Activated CD4-positive, alpha-beta T cell treated with anti-CD3 and anti-CD28 coated beads, Interleukin-2, amount 10 ng/mL, durations not matched to agents 24 days and 14 days (primary cell): ENCODE data around the gene COL19A1. TPM values are rescaled to one million over a fixed set of nuclear protein-coding genes. Genes with fewer than 3 reads are reported as not detected.
"Not testable (repeated sequence)": the region's sequence is repeated elsewhere in the genome, so short reads cannot be mapped to it uniquely, and the experiment has no call there.

ENCODE experiments used
- DNase-seq: peaks from one replicate; pipeline ENCODE4 v3.0.0; 2022
- H3K27ac Mint-ChIP-seq: one replicate; pipeline ENCODE4 v1.8.0; 2022; ENCODE audit warnings: mild to moderate bottlenecking, mixed read lengths
- H3K27me3 Mint-ChIP-seq: one replicate; pipeline ENCODE4 v1.8.0; 2022; ENCODE audit warnings: mixed read lengths
- H3K36me3 Mint-ChIP-seq: one replicate; pipeline ENCODE4 v1.8.0; 2022; ENCODE audit warnings: low read depth, mild to moderate bottlenecking, mixed read lengths
- H3K4me1 Mint-ChIP-seq: one replicate; pipeline ENCODE4 v1.8.0; 2021; ENCODE audit warnings: mixed read lengths
- H3K4me3 Mint-ChIP-seq: one replicate; pipeline ENCODE4 v1.8.0; 2022; ENCODE audit warnings: mild to moderate bottlenecking, moderate library complexity, mixed read lengths
- H3K9me3 Mint-ChIP-seq: one replicate; pipeline ENCODE4 v1.8.0; 2021; ENCODE audit warnings: mixed read lengths
- intact Hi-C: fragments of 100-400 bp; cut with micrococcal nuclease; formaldehyde crosslinking; loops from one replicate; pipeline ENCODE4 v1.15.1; 2023
- total RNA-seq: library from RNA; stranded (reverse); gene quantifications from 2 replicates; pipeline ENCODE4 v1.2.3, GENCODE V29; 2022

The COL19A1 gene
- total RNA-seq, 1 donor from 2014 or later, result not detected

DNA sequence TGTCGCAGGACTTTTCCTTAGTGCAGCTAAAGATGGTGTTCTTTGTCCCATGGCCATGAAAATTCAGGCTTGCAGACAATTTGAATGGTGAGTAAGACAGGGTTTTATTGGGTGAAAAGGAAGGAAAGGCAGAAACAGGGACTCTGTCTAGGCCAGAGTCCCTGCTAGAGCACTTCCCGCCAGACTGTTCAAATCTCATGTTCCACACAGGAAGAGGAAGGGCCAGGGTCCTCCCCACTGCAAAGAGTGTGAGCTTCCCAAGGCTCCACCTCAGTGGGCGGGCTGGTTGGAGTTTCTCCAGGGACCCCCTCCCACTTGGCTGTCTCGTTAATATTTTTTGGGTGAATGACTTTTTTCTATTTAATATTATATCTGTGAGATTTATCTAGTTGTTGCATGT lies 29.0 kb downstream of the COL19A1 start:
- Mint-ChIP-seq H3K27ac (no peak overlapping the region), H3K27me3 (no peaks in the 10 kb centered on the region), H3K9me3 (no peaks in the 10 kb centered on the region), H3K4me3 (no peak overlapping the region), H3K4me1 (no peaks in the 10 kb centered on the region), H3K36me3 (no peaks in the 10 kb centered on the region)
- no peak for DNase-seq
- intact Hi-C loops, result no loop called here

DNA sequence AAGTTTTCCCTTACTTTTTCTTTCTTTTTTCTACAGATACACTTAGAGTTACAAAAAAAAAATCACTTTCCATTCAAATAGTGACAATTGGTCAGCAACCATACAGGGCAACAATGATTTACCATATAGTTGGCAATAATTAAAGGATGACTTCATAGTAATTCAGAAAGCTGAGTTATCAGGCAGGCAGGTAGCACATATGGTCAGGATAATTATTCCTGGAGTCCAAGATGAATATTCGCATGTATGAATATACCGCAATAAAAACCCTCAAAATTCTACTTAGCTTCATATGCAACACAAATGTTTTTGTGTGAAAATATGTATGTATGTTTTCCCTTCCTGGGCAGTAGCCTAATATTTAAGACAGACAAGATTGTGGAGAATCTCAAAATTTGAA lies 34.5 kb downstream of the COL19A1 start:
- intact Hi-C loops, result no loop called here
- Mint-ChIP-seq H3K27me3 (no peaks in the 10 kb centered on the region), H3K4me1 (no peaks in the 10 kb centered on the region), H3K36me3 (no peaks in the 10 kb centered on the region), H3K9me3 (no peaks in the 10 kb centered on the region), H3K4me3 (no peak overlapping the region), H3K27ac (no peak overlapping the region)
- DNase-seq, result no peak

DNA sequence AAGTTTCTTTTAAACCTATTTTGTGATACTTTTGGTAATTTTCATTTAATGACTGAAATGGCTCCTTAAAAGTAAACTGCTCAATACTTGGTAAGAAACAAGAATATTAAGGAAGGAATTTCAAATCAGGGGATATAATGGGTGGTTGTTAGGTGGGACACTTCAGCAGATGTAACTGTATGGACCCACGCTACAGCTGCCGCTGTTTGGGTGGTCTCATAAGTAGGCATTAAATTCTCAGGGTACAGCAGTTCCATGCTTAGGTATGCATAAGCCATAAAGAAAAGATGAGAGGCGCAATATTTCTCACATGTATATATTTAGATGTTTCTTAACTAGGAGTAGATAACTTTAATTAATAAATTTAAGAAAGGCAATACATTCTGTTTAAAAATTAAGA lies 35.0 kb downstream of the COL19A1 start:
- intact Hi-C loops, result no loop called here
- Mint-ChIP-seq H3K4me1 (no peaks in the 10 kb centered on the region), H3K36me3 (no peaks in the 10 kb centered on the region), H3K27ac (no peak overlapping the region), H3K4me3 (no peak overlapping the region), H3K27me3 (no peaks in the 10 kb centered on the region), H3K9me3 (no peaks in the 10 kb centered on the region)
- no peak for DNase-seq

DNA sequence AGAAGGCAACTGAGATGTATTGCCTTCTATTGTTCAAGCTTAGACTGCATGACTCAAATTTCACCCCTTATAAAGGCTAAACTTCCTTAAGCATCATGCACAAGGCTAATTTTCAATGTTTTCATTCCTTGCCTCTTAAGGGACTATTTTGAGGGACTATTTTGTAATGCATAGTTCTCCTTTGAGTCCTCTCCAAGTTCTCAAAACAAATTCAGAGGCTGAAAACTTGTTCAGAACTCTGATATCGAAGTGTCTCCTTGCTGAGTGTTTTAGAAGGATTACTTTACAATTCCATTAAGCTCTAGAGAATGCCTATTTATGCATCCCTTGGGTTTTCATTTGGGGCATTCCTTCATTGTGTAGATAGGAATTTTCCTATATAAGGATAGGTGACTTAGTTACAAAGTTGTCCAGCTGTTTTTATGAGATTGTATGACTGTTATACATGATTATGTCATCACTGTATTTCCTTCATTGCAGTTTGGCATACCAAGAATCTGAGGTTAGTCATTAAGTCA lies 41.7 kb downstream of the COL19A1 start:
- no peak for DNase-seq
- H3K27ac Mint-ChIP-seq, result no peak overlapping the region
- no peaks in the 10 kb centered on the region for H3K27me3 Mint-ChIP-seq
- no peaks in the 10 kb centered on the region for H3K9me3 Mint-ChIP-seq
- no peaks in the 10 kb centered on the region for H3K36me3 Mint-ChIP-seq
- intact Hi-C loops, result no loop called here
- H3K4me1 Mint-ChIP-seq, result no peaks in the 10 kb centered on the region
- no peak overlapping the region for H3K4me3 Mint-ChIP-seq

DNA sequence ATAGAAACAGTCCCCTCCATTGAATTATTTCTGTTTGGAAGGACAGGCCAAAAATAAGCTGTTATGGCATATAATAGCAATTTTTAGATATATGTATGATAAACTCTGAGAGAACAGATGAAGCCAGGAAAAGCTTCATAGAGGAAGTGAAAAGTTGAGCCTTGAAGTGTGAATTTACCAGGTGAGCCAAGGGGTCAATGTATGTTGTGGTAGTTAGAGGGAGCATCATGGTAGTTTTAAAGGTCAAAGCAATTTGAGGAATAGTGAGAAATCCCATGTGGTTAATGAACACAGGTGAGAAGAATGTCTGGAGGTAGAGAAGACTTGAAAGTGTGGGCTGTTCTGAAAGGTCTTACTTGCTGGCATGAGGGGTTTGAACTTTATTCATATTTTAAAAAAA lies 47.0 kb downstream of the COL19A1 start:
- Mint-ChIP-seq H3K9me3 (no peaks in the 10 kb centered on the region), H3K27ac (no peak overlapping the region), H3K27me3 (no peaks in the 10 kb centered on the region), H3K4me3 (no peak overlapping the region), H3K36me3 (no peaks in the 10 kb centered on the region), H3K4me1 (peaks cover 5% of the 10 kb centered on the region)
- no peak for DNase-seq
- intact Hi-C loops, result no loop called here

DNA sequence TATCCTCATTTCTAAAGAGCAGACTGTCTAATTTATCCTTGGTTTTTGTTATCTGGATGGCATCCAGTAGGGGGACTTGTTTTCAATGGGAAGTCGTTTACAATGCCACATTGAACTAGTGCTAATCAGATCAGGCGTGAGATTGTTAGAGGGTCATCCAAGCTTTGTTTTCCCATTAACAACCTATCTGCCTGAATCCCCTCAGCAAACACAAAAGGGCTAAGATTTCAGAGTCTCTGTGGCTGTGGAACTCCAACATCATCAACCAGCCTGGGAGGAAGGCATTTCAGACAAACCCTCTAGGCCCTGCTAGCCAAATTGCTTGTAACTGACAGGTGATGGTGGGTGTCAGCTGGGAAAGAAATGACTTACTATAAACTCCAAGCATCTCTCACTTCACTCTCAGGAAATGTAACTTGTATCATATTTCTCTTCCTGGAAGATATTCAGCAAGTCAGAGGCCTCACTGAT lies 47.7 kb downstream of the COL19A1 start:
- Mint-ChIP-seq H3K27me3 (no peaks in the 10 kb centered on the region), H3K36me3 (no peaks in the 10 kb centered on the region), H3K9me3 (no peaks in the 10 kb centered on the region), H3K27ac (no peak overlapping the region), H3K4me3 (no peak overlapping the region), H3K4me1 (peaks cover 5% of the 10 kb centered on the region)
- intact Hi-C loops, result no loop called here
- DNase-seq, result no peak

DNA sequence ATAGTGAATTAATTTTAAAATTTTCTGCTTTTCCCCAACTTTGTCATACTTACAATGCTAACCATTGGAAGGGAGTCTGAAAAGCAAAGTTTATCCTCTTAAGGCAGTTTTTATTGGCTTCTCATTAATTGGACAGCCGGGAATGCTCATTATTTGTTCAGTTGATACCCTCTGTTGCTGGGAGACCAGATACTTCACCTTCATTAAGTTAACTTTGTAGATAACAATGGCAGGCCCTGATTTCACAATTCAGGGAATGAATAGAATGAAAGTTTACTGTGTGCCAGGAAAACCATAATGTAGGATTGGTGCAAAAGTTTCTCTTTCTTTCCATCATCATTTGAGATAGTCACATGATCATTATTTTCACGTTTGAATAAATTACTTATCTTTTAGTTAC lies 49.0 kb downstream of the COL19A1 start:
- peaks cover 5% of the 10 kb centered on the region for H3K4me1 Mint-ChIP-seq
- H3K4me3 Mint-ChIP-seq, result no peak overlapping the region
- H3K9me3 Mint-ChIP-seq, result no peaks in the 10 kb centered on the region
- H3K27me3 Mint-ChIP-seq, result no peaks in the 10 kb centered on the region
- no peak overlapping the region for H3K27ac Mint-ChIP-seq
- no peaks in the 10 kb centered on the region for H3K36me3 Mint-ChIP-seq
- intact Hi-C loops, result no loop called here
- no peak for DNase-seq

DNA sequence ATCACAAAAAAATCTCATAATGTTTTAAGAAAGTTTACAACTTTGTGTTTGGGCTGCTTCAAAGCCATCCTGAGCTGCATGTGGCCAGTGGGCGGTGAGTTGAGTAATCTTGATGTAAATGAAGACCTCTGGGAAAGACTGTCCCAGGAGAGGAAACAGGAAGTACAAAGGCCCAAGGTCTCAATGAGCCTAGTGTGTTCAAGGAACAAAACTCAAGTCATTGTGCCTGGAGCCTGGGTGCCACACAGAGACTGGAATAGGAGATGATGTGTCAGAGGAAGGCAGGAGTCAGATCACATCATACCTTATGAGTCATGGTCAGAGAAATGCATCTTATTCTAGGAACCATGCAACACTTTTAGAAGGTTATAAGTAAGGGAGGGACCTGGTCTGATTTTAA lies 51.5 kb downstream of the COL19A1 start:
- no peaks in the 10 kb centered on the region for H3K36me3 Mint-ChIP-seq
- intact Hi-C loops, result no loop called here
- no peaks in the 10 kb centered on the region for H3K27me3 Mint-ChIP-seq
- DNase-seq, result no peak
- H3K9me3 Mint-ChIP-seq, result no peaks in the 10 kb centered on the region
- no peak overlapping the region for H3K27ac Mint-ChIP-seq
- H3K4me1 Mint-ChIP-seq, result peaks cover 5% of the 10 kb centered on the region
- no peak overlapping the region for H3K4me3 Mint-ChIP-seq

DNA sequence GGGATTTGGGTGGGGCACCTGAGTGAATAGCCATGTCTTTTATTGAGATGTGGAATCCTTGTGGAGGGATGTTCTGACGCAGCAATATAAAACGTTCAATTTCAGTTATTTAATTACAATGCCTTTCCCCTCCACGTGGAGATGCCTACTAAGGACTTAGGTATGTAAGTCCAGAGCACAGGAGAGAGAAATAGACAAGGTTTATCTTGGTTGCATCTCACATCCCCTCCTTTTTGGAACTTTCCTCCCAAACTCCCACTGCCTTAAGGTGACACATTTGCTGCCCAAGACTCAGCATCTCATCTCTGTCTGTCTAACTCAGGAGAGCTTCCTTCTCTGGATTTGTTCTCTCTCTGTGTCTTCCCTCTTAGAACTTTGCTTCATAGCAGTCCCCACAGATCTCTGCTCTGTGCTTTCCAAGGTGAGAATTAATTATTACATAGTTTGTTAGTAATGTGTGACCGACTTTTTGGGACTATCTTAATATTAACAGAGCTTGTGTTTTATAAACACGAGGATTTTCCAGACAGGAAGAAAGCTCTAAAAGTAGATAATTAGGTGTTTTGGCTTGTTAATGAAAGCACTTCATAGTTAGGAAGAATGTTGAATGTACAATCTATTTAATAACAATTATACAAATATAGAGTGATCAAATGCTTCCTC lies 52.6 kb downstream of the COL19A1 start:
- no peak overlapping the region for H3K27ac Mint-ChIP-seq
- DNase-seq, result no peak
- H3K27me3 Mint-ChIP-seq, result no peaks in the 10 kb centered on the region
- intact Hi-C loops, result no loop called here
- H3K9me3 Mint-ChIP-seq, result no peaks in the 10 kb centered on the region
- no peak overlapping the region for H3K4me3 Mint-ChIP-seq
- no peaks in the 10 kb centered on the region for H3K36me3 Mint-ChIP-seq
- peaks cover 5% of the 10 kb centered on the region for H3K4me1 Mint-ChIP-seq

DNA sequence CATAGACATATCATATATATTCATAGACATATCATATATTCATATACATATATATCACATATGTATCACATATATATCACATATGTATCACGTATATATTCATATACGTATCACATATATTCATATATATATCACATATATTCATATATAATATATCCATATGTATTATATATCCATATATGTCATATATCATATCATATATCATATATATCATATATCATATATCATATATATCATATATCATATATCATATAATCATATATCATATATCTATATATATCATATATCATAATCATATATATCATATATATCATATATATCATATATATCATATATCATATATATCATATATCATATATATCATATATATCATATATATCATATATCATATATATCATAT lies 54.7 kb downstream of the COL19A1 start:
- H3K36me3 Mint-ChIP-seq, result not testable (repeated sequence)

DNA sequence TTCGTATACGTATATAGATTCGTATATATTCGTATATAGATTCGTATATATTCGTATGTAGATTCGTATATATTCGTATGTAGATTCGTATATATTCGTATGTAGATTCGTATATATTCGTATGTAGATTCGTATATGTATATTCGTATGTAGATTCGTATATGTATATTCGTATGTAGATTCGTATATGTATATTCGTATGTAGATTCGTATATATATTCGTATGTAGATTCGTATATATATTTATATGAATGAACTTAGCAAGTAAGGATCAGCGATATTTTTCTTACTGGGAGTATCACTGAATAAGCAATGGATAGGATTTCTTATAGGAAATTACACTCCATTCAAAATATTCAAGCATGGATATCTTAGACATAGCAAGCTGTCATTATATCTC lies 55.3 kb downstream of the COL19A1 start:
- H3K4me3 Mint-ChIP-seq, DNase-seq, H3K9me3 Mint-ChIP-seq, H3K27me3 Mint-ChIP-seq, H3K4me1 Mint-ChIP-seq, intact Hi-C loops, H3K27ac Mint-ChIP-seq, H3K36me3 Mint-ChIP-seq: not testable (repeated sequence)

More for the DNA sequence above, 54.7 kb downstream of the COL19A1 start:
- H3K4me3 Mint-ChIP-seq, H3K9me3 Mint-ChIP-seq, DNase-seq, H3K27me3 Mint-ChIP-seq, H3K4me1 Mint-ChIP-seq, H3K27ac Mint-ChIP-seq, intact Hi-C loops: not testable (repeated sequence)

DNA sequence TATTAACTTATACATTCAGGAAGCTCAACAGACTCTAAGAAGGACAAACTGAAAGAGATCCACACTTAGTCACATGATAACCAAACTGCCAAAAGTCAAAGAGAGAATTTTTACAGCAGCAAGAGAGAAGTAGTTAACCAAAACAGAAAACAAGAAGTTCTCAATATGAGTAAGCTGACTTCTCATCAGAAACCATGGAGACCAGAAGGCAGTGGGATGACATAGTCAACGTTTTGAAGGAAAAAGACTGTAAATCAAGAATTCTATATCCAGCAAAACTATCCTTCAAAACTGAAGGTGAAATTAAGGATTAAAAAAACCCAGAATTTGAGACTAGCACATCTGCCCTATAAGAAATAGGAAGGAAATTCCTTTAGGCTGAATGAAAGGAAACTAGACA lies 60.4 kb downstream of the COL19A1 start:
- DNase-seq, result no peak
- peaks cover 7% of the 10 kb centered on the region for H3K9me3 Mint-ChIP-seq
- no peaks in the 10 kb centered on the region for H3K4me1 Mint-ChIP-seq
- no peak overlapping the region for H3K27ac Mint-ChIP-seq
- H3K36me3 Mint-ChIP-seq, result no peaks in the 10 kb centered on the region
- intact Hi-C loops, result no loop called here
- no peaks in the 10 kb centered on the region for H3K27me3 Mint-ChIP-seq
- no peak overlapping the region for H3K4me3 Mint-ChIP-seq

DNA sequence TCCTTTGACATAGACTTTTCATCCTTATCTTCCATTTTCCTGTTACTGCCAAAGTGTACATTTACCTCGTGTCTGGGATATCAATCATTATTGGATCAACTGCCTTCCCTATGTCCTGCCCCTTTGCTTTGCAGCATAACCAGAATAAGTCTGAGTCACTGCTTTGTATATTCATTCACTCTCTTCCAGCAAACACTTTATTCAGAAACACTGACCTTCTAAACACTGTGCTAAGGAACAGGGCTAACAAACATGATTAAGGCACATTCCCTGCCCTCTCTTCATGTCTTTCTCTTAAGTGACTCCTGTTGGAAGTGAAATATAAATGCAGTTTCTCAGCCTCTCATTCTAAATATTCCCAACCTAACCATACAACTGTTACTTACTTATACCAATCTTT lies 66.9 kb downstream of the COL19A1 start:
- no peak overlapping the region for H3K4me3 Mint-ChIP-seq
- H3K36me3 Mint-ChIP-seq, result no peaks in the 10 kb centered on the region
- H3K27me3 Mint-ChIP-seq, result peaks cover 9% of the 10 kb centered on the region
- no peaks in the 10 kb centered on the region for H3K9me3 Mint-ChIP-seq
- DNase-seq, result no peak
- H3K27ac Mint-ChIP-seq, result no peak overlapping the region
- H3K4me1 Mint-ChIP-seq, result no peaks in the 10 kb centered on the region
- intact Hi-C loops, result no loop called here

DNA sequence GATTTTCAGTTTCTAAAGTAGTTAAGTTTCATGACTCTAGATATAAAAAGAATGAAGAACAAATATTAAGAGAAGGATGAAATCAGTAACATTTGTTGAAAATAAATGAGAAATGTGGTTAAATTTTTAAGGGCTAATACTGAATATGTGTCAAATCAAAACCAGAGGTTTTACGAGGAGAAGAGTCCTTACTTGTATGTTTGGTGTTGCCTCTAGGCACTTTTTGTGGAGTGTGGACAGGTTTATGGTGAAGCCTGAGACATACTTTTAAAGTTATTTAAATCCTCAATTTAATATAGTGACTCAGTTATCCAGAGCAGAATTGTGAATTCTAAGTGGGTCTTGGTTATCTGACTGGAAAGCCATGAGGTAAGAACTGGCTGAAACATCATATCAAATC lies 68.7 kb downstream of the COL19A1 start:
- intact Hi-C loops, result no loop called here
- H3K36me3 Mint-ChIP-seq, result no peaks in the 10 kb centered on the region
- no peak overlapping the region for H3K4me3 Mint-ChIP-seq
- H3K4me1 Mint-ChIP-seq, result no peaks in the 10 kb centered on the region
- H3K9me3 Mint-ChIP-seq, result no peaks in the 10 kb centered on the region
- DNase-seq, result no peak
- H3K27me3 Mint-ChIP-seq, result peaks cover 9% of the 10 kb centered on the region
- H3K27ac Mint-ChIP-seq, result no peak overlapping the region
